ENCODE data around the gene SPIN2A.
"Not testable (repeated sequence)": the region's sequence is repeated elsewhere in the genome, so short reads cannot be mapped to it uniquely, and the experiment has no call there.

The SPIN2A gene

DNA sequence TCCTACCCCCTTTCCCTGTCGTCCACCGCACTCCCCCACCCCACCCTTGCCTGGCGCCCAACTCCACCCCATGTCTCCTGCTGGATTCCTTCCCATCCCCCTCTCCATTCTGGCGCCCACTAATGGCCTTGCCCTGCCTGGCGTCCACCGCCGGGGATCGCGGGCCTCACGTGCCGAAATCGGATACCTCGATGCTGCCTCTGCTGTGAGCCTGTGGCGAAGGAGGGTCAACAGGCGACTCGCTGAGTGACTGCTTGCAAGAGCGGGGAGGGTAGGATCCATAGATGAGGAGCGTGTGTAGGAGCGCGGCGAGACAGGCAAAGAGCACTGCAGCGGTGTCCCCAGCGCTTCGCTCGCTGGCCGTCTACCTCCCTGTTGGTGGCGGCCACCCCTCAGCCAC, at the start of gene SPIN2A:
TSS of gene SPIN2A (minus strand) at position 325 of the 400 bp plus-strand sequence. CDS start 800 bp downstream, outside the sequence.
- peak; percentile 24 for DNase-seq

DNA sequence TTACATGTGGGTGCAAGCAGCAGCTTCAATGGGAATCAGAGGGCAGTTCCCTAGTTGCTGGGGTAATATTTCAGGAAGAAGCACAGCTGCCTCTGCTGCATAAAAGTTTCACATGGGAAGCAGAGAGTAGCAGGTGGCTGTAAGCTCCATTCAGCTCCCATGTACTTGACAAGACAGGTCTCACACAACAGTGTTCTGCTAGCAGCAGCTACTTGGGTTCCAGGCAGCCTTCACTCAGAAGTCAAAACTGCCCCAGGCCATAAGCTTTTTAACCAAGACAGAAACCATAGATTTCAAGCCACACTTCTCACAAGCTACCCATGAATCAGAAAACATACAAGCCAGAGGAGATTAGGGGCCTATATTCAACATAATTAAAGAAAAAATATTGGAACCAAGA, 41.4 kb upstream of the SPIN2A start:
- no peak for DNase-seq

DNA sequence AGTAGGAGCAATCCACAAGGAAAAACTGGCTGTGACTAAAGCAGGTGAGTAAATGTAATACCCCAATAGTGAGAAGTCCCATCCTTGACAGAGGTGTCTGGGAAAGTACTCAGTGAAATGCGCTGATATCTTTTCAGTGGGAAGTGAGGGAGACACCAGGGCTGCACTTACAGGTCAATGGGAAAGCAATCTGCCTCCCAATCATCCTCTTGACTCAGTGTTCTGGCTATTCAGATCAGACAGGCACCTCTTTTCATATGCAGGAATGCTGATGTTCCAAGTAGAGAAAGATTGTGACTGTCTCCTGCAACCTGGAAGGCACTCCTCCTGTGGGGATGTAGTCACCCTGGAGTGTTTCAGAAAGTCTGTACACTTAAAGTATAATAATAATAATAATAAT, 39.9 kb upstream of the SPIN2A start:
- no peak for DNase-seq

DNA sequence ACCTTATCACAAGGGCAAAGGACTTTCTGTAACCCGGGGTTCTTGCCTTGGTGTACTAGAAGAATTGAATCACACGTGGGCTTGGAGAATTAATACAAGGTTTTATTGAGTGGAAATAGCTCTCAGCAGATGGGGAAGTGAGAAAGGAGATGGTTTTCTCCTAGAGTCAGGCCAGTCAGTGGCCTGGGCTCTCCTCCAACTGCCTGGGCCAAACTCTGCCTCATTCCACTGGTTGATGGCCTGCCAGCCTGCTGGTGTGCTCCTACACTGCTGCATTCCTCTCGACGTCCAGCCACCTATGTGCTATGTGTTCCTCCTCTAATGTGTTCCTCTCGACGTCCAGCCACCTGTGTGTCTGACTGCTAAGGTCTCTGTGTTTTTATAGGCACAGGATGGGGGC, 35.3 kb upstream of the SPIN2A start:
- no peak for DNase-seq

DNA sequence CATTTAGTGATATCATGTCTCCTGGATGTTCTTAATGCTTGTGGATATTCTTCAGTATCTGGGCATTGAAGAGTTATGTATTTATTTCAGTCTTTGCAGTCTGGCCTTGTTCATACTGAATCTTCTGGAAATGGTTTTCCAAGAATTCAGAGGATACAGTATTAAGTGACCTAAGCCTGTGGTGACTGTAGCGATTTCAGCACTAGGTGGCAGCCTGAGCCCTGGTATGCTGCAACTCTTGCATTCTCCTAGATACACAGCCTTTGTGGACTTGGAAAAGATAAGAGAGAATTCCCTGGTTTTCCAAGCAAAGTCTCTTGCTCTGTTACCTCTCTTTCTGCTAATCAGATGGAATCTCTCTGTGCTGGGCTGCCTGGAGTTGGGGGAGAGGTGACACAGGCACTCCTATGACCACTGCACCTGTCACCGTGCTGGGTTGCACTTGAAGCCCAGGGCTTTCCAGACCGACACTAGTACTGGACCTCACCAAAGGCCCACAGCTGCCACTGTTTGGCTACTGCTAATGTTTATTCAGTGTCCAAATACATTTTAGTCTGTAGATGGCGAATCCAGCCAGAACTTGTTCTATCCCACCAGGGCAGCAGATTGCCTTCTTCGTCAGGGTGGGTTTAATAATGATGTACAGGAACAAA, 19.3 kb upstream of the SPIN2A start:
- no peak for DNase-seq

DNA sequence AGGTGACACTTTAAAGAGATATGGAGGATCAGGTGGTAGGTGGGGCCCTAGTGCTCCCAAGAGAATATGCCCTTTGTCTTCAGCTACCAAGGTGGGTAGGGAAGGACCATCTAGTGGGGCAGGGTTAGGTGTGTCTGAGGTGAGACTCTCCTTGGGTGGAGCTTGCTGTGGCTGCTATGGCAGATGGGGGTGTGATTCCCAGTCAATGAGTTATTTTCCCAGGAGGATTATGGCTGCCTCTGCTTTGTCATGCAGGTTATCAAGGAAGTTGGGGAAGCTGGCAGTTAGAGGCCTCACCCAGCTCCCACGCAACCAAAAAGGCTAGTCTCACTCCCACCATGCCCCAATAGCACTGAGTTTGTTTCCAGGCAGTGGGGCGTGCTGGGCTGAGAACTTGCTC, 18.0 kb upstream of the SPIN2A start:
- no peak for DNase-seq

DNA sequence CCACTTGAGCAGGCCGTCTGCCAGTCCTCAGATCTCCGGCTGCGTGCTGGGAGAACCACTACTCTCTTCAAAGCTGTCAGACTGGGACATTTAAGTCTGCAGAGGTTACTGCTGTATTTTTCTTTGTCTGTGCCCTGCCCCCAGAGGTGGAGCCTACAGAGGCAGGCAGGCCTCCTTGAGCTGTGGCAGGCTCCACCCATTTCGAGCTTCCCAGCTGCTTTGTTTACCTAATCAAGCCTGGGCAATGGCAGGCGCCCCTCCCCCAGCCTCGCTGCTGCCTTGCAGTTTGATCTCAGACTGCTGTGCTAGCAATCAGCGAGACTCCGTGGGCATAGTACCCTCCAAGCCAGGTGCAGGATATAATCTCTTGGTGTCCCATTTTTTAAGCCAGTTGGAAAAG, 15.0 kb upstream of the SPIN2A start:
- DNase-seq: not testable (repeated sequence)

DNA sequence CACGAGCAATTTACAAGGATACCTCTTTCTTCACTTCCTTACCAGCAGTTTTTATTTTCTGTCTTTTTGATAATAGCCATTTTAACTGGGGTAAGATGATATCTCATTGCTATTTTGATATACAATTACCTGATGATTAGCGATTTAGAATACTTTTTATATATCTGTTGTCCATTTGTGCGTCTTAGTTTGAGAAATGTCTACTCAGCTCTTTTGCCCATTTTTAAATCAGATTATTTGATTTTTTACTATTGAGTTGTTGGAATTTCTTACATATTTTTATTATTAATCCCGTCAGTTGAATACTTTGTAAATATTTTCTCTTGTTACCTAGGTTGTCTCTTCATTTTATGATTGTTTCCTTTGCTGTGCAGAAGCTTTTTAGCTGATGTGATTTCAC, 1.5 kb upstream of the SPIN2A start:
- DNase-seq: no peak

DNA sequence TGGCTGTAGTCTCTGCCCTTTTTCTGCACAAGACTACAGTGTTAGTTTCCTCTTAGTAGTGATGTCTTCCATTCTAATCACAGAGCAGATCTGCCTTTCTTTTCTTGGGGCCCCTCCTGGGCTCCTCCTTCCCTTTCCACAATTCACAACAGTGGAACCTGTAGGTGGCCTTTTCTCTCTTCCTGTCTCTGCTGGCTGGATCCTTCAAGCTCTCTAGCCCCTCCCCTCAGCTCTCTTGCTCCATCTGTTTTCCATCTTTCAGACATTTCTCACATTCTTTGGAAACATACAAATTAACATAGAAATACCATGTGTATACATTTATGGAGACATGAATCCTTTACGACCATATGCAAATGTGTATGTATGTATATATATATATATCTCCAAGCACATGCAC, 304 bp upstream of the SPIN2A start:
- DNase-seq: peak; percentile 10

DNA sequence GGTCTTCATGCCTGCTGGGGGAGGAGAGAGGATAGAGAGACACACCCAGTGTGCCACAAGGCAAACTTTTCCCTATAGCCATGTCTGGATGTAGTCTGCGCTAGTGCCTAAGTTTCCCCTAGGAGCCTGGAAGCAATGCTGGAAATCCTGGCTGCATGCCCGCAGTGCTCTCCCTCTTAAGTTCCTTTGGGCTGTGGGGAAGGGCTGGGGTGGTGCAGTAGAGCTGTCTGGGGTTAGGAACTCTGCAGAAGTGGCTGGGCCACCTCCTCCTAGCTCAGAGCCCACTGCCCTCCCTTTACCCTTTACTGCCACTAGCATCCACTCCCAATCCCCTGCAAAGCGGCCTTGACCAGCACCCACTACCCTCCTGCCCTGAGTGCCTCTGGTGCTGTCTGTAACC, 608 bp downstream of the SPIN2A start:
- DNase-seq: not testable (repeated sequence)

DNA sequence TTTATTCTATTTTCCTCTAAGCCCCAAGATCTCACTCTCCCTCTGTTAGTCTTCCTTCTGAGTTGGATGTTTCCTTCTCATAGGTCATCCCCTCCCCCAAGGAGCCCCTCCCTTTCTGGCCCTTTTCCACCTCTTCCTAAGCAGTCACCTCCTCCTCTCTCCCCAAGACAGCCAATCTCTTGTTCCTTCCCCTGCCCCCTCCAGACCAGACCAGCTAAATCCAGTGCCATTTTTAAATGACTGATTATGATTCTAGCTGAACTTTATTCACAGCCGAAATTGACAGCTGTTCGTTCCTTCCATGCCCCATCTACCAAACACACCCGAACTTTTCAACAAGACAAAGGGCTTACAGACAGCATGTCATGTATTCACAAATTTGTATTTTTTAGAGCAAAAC, 1.9 kb downstream of the SPIN2A start:
- DNase-seq: no peak

DNA sequence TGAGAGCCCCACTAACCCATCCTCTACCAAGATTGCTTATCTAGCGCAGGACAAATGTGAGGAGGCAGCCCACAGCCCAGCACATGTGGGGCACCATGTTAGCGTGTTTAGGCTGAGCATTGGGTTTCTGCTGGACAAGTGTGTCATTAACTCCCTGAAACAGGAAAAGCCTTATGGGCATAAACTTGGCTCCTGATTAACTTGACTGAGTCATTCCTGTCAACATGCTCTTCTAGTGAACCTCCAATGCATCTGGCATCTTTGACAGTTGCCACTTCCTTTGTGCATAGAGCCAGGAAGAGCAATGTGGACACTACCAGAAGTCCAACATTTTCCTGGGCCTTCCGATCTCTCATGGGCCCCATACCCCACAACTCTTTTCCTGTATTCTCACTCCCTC, 2.5 kb downstream of the SPIN2A start:
- DNase-seq: no peak

DNA sequence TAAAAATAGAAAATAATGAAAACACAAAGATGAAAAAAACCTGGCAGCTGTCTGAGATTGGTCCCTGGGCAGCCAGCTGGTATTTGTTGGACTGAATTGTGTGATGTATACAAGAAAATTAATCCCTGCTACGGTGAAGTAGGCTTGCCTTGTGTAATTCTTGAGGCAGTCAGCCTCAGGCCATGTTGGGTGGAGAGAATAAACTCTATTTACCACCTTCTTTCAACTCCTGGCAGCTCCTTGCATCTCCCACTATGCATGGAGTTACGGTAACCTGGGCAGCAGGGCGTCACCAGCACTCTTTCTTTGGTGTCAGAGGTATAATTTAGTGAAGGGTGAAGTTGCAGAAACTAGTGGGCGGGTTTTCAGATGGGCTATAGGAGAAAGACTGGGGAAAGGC, 3.5 kb downstream of the SPIN2A start:
- DNase-seq: no peak

DNA sequence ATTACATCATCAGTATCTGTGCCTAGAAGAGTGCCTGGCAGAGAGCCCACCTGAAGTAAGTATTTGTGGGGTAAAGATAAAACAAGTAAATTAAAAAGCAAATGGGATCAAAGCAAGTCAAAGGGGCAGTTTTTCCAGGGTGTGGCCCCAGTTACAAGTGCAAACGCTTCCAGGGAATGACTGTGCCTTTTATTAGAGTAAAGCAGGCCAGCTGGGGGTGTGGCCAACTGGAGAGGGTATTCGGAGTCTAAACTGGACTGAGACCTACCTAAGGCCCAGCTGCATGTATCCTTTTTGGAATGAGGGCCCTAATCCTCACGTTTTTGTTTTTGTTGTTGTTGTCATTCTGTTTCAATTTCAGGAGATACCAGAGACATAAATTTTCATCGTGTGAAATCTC, 3.9 kb downstream of the SPIN2A start:
- not testable (repeated sequence) for DNase-seq

DNA sequence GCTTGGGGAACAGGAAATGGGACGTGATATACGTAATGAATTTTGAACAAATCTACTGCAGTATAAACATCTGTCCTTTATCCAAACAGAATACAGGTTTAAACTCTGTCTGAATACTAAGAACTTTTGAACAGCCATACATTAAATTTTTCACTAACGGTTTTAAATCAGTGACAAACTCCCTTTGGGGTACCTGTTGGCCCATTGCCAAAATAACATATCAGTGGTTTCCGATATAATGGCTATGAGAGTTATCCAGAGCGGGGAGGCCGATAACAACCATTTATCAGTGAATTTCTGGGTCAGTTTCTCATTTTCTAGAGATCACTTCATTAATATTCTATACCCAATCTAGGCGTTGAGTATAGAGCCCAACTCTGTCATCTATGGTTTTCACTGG, 5.2 kb downstream of the SPIN2A start:
- no peak for DNase-seq

DNA sequence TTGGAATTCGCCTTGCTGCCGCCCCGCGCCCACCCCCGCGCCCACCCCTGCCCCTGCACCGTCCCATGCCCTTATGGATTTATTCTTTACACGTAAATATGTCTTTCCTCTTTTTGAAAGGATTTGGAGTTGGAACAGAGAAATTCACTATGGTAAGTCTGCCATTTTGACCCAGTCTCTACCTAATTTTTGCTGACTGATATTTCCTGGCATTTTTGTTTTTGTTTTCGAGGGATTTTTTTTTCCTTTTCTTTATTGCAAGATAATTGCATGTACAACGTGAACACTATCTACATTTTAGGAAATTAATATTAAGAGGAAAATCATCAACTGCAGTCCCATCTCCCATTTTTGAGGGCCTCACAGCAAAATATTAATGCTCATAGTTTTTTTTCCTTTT, 15.4 kb downstream of the SPIN2A start:
- no peak for DNase-seq

DNA sequence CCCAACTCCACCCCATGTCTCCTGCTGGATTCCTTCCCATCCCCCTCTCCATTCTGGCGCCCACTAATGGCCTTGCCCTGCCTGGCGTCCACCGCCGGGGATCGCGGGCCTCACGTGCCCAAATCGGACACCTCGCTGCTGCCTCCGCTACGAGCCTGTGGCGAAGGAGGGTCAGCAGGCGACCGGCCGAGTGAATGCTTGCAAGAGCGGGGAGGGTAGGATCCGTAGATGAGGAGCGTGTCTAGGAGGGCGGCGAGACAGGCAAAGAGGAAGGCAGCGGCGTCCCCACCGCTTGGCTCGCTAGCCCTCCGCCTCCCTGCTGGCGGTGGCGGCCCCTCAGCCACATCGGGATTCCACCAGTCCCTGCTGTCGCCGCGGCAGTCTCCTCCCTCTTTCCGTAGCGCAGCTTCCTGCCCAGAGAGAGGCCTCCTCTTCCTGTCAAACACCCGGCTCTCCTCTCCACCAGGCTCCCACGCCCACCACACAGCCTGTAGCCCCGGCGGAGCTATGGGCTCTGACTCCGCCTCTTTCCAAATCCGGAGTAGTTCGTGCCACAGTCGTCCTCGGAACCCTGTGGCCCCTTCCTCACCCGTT, 15.9 kb downstream of the SPIN2A start, which contains the start of gene SPIN2B:
TSS of gene SPIN2B (minus strand) at position 387 of the 594 bp plus-strand sequence.
- DNase-seq: peak; percentile 80

DNA sequence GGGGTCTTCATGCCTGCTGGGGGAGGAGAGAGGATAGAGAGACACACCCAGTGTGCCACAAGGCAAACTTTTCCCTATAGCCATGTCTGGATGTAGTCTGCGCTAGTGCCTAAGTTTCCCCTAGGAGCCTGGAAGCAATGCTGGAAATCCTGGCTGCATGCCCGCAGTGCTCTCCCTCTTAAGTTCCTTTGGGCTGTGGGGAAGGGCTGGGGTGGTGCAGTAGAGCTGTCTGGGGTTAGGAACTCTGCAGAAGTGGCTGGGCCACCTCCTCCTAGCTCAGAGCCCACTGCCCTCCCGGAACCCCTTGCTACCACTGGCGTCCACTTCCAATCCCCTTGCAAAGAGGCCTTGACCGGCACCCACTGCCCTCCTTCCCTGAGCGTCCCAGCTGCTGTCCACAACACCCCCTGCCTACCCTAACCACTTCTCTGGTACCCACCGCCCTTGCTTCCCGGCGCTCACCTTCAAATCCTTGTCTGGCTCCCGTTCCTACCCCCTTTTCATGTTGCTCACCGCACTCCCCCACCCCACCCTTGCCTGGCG, 16.5 kb downstream of the SPIN2A start:
- DNase-seq: not testable (repeated sequence)

DNA sequence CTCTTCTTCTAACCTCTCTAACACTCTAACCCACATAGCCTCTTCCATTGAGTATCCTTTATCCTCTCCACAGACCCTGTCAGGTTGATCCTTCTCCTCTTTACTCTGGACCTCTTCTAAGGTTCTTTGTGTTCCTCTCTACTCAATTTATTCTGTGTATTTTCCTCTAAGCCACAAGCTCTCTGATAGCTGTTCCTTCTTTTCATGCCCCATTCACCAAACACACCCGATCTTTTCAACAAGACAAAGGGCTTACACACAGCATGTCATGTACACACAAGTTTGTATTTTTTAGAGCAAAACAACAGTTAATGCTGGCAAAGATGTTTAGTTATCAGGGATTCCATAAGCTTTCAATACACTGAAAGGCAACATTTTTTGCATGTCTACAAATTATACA, 17.8 kb downstream of the SPIN2A start:
- no peak for DNase-seq

DNA sequence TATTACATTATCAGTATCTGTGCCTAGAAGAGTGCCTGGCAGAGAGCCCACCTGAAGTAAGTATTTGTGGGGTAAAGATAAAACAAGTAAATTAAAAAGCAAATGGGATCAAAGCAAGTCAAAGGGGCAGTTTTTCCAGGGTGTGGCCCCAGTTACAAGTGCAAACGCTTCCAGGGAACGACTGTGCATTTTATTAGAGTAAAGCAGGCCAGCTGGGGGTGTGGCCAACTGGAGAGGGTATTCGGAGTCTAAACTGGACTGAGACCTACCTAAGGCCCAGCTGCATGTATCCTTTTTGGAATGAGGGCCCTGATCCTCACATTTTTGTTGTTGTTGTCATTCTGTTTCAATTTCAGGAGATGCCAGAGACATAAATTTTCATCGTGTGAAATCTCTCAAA, 19.6 kb downstream of the SPIN2A start:
- DNase-seq: not testable (repeated sequence)

DNA sequence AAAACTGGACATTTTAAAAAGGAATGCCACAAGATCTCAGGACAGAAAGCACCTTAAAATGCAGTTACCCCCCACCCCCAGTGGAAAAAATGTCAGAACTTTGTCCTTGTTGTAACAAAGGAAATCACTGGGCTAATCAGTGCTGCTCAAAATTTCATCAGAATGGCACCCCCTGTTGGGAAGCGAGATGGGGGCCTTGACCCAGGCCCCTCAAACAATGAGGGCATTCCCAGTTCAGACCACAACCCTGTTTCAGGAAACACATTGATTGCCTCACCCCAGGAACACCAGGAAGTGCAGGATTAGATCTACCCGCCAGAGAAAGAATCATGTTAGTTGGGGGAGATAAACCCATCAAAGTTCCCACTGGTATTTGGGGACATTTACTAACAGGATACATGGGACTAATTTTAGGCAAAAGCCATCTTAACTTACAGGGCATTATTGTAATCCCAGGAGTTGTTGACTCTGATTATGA, 32.2 kb downstream of the SPIN2A start:
- DNase-seq: no peak

DNA sequence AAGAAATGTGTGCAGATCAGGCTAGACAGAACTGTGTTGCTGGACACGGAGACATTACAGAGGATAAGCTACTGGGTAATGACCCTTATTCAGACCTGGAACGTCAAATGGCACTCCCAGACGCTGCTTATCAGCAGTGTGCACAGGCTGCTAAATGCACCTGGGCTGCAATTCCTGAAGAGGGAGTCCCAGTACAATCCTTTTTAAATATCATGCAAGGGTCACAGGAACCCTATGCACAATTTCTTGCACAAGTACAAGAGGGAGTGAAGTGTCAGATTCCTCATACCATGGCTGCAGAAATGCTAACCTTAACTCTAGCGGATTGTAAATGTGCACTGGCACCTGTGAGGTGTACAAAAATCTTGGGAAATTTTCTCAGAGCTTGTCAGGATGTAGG, 32.8 kb downstream of the SPIN2A start:
- DNase-seq: no peak

DNA sequence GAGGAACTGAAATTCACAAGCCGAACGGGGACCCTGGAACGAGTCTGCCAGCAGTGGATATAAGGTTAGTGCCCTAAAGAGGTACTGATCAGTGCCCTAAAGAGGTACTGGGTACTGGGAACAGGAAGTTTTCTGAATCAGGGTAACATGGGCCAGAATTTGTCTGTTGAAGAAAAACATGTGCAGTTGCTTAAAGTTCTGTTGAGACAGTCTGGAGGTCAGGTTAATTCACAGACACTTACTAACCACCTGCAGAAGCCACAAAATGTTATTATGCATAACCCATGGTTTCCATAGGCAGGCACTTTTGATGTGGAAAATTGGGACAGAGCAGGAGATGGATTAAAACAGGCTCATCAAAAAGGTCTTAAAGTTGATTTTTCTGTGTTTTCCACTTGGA, 33.7 kb downstream of the SPIN2A start:
- DNase-seq: no peak

DNA sequence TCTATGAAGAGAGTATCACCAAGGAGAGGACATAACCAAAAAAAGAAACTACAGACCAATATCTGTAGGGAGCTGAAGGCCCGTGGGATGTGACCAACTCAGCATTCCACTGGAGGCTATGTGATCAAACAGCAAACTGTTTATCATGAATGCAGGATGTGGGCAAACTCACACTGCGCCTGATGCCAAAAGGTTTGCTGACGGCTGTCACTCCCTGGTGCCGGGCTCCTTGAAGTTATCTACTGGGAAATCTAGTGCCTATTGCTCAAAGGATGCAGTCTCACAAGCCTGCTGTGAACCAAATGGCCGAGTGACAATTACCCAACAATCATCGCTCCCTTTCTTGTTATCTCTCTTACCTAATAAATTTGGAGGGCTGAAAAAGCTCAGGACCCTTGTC, 34.3 kb downstream of the SPIN2A start:
- DNase-seq: not testable (repeated sequence)

All from NCI-H1092 (cell line).